HEK293T (cell line): ENCODE results near the gene MBOAT2.
A peak's percentile ranks its signal among the peaks of the same experiment; 100 is the strongest.

Experiments
- ARNT ChIP-seq: fragments of 450-650 bp; IDR thresholded peaks from 2 replicates; pipeline ENCODE4 v1.6.1; 2017; ENCODE audit warnings: mild to moderate bottlenecking
- CTBP1 ChIP-seq: fragments of 450-650 bp; IDR thresholded peaks from 2 replicates; pipeline ENCODE4 v1.6.1; 2016; ENCODE audit warnings: borderline replicate concordance
- ELF4 ChIP-seq: fragments of 450-650 bp; IDR thresholded peaks from 2 replicates; pipeline ENCODE4 v1.6.1; 2017; ENCODE audit warnings: antibody characterized with exemption
- FOXA1 ChIP-seq: fragments of 450-650 bp; IDR thresholded peaks from 2 replicates; pipeline ENCODE4 v1.6.1; 2016; ENCODE audit warnings: mild to moderate bottlenecking
- FOXK2 ChIP-seq: fragments of 450-650 bp; IDR thresholded peaks from 2 replicates; pipeline ENCODE4 v1.6.1; 2016; ENCODE audit warnings: mild to moderate bottlenecking
- FOXM1 ChIP-seq: fragments of 450-650 bp; IDR thresholded peaks from 2 replicates; pipeline ENCODE4 v1.6.1; 2017; ENCODE audit warnings: mild to moderate bottlenecking, borderline replicate concordance
- HDGF ChIP-seq: fragments of 450-650 bp; IDR thresholded peaks from 2 replicates; pipeline ENCODE4 v1.6.1; 2017; ENCODE audit warnings: antibody characterized with exemption, borderline replicate concordance
- L3MBTL2 ChIP-seq: fragments of 450-650 bp; conservative IDR thresholded peaks from 2 replicates; pipeline ENCODE4 v1.6.1; 2016; ENCODE audit warnings: mild to moderate bottlenecking
- LEF1 ChIP-seq: fragments of 450-650 bp; IDR thresholded peaks from 2 replicates; pipeline ENCODE4 v1.6.1; 2017; ENCODE audit warnings: mild to moderate bottlenecking, borderline replicate concordance
- PKNOX1 ChIP-seq: fragments of 450-650 bp; IDR thresholded peaks from 2 replicates; pipeline ENCODE4 v1.6.1; 2016
- SUZ12 ChIP-seq: fragments of 450-650 bp; IDR thresholded peaks from 2 replicates; pipeline ENCODE4 v1.6.1; 2016; ENCODE audit warnings: mild to moderate bottlenecking

GRCh38 chr2:9001229-9001628 lies 2.3 kb downstream of the MBOAT2 start:
- TF ChIP-seq HDGF (no peak), ELF4 (no peak), LEF1 (no peak), SUZ12 (no peak), L3MBTL2 (no peak), ARNT (no peak), FOXM1 (no peak), FOXK2 (no peak), FOXA1 (no peak), CTBP1 (no peak), PKNOX1 (peak; percentile 35; the same call in 1 of the 2 replicates)
